RCC 7860 (cell line): ENCODE results near the gene PAH.

Source experiments
- DNase-seq: peaks from one replicate; pipeline ENCODE4 v3.0.0-alpha.2; 2015; ENCODE audit warnings: low spot score
- FAIRE-seq: peaks from 2 replicates; lab custom pipeline; 2012; peaks lifted over from hg19 to GRCh38; lab: Jason Lieb, UNC

PAH gene

GRCh38 chr12:102950950-102951619 is 34.0 kb upstream of the PAH start:
- no peak for FAIRE-seq
- DNase-seq, result no peak

GRCh38 chr12:102950107-102950949 is 33.3 kb upstream of the PAH start:
- FAIRE-seq, result no peak
- DNase-seq, result no peak

GRCh38 chr12:102948941-102949352 is 31.9 kb upstream of the PAH start:
- FAIRE-seq (no peak), DNase-seq (no peak)

- FAIRE-seq (no peak), DNase-seq (no peak)
Measured at GRCh38 chr12:102946042-102946441, 29.0 kb upstream of the PAH start.

- no peak for FAIRE-seq
- no peak for DNase-seq
Measured at GRCh38 chr12:102939670-102940222, 22.7 kb upstream of the PAH start.

- FAIRE-seq, result no peak
- no peak for DNase-seq
Measured at GRCh38 chr12:102939059-102939458, 22.0 kb upstream of the PAH start.

- FAIRE-seq (no peak), DNase-seq (no peak)
Measured at GRCh38 chr12:102933168-102933567, 16.1 kb upstream of the PAH start.

GRCh38 chr12:102927220-102927619 is 10.2 kb upstream of the PAH start:
- no peak for DNase-seq
- FAIRE-seq, result no peak

- FAIRE-seq (no peak), DNase-seq (no peak)
Measured at GRCh38 chr12:102921240-102921639, 4.2 kb upstream of the PAH start.

GRCh38 chr12:102920271-102920670 is 3.2 kb upstream of the PAH start:
- FAIRE-seq (no peak), DNase-seq (no peak)

GRCh38 chr12:102918840-102919239 is 1.8 kb upstream of the PAH start:
- no peak for DNase-seq
- FAIRE-seq, result no peak

- FAIRE-seq, result no peak
Measured at GRCh38 chr12:102916252-102917025, 605 bp downstream of the PAH start.

GRCh38 chr12:102913453-102914226 is 3.4 kb downstream of the PAH start:
- DNase-seq (no peak), FAIRE-seq (no peak)

More at GRCh38 chr12:102916252-102917025, 605 bp downstream of the PAH start:
- no peak for DNase-seq

- no peak for DNase-seq
- no peak for FAIRE-seq
Measured at GRCh38 chr12:102912258-102912657, 4.8 kb downstream of the PAH start.

GRCh38 chr12:102911320-102911719 is 5.7 kb downstream of the PAH start:
- DNase-seq, result no peak
- no peak for FAIRE-seq

- FAIRE-seq, result no peak
- no peak for DNase-seq
Measured at GRCh38 chr12:102910792-102911191, 6.3 kb downstream of the PAH start.

- FAIRE-seq (no peak), DNase-seq (no peak)
Measured at GRCh38 chr12:102910137-102910536, 6.9 kb downstream of the PAH start.

- DNase-seq (no peak), FAIRE-seq (no peak)
Measured at GRCh38 chr12:102907918-102908317, 9.1 kb downstream of the PAH start.

- FAIRE-seq (no peak), DNase-seq (no peak)
Measured at GRCh38 chr12:102905229-102905628, 11.8 kb downstream of the PAH start.

- FAIRE-seq (no peak), DNase-seq (no peak)
Measured at GRCh38 chr12:102903337-102904007, 13.6 kb downstream of the PAH start.
